Cardiac fibroblast (primary cell): ENCODE data around the gene ROBO4.
A peak's percentile ranks its signal among the peaks of the same experiment; 100 is the strongest.

Source experiments
- DNase-seq, 2 donors: peaks; one replicate each; pipeline versions ENCODE4 v3.0.0 to v3.0.0-alpha.2; 2010; ENCODE audit warnings: low read depth in 2 of 2
- H3K4me3 ChIP-seq, 2 donors: replicated peaks in 1 of 2; 1 replicate in 1 of 2; 2 replicates in 1 of 2; pipeline ENCODE4 v1.5.1; 2011; ENCODE audit warnings: low read depth in 2 of 2, low read length in 2 of 2, mild to moderate bottlenecking in 2 of 2, moderate library complexity in 1 of 2
- TF ChIP-seq, protein P1 (sequence below): IDR thresholded peaks from one replicate; pipeline ENCODE4 v1.5.1; 2011; ENCODE audit warnings: low read depth, mild to moderate bottlenecking, low read length, inconsistent platforms

Gene ROBO4

GRCh38 chr11:124886476-124886875 lies 11.2 kb downstream of the ROBO4 start:
- no peak overlapping the region for H3K4me3 ChIP-seq
- TF ChIP-seq, protein P1, sequence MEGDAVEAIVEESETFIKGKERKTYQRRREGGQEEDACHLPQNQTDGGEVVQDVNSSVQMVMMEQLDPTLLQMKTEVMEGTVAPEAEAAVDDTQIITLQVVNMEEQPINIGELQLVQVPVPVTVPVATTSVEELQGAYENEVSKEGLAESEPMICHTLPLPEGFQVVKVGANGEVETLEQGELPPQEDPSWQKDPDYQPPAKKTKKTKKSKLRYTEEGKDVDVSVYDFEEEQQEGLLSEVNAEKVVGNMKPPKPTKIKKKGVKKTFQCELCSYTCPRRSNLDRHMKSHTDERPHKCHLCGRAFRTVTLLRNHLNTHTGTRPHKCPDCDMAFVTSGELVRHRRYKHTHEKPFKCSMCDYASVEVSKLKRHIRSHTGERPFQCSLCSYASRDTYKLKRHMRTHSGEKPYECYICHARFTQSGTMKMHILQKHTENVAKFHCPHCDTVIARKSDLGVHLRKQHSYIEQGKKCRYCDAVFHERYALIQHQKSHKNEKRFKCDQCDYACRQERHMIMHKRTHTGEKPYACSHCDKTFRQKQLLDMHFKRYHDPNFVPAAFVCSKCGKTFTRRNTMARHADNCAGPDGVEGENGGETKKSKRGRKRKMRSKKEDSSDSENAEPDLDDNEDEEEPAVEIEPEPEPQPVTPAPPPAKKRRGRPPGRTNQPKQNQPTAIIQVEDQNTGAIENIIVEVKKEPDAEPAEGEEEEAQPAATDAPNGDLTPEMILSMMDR = no peak
- no peak for DNase-seq

GRCh38 chr11:124884869-124885479 lies 12.7 kb downstream of the ROBO4 start:
- no peak overlapping the region for H3K4me3 ChIP-seq
- TF ChIP-seq, protein P1 = no peak
- no peak for DNase-seq

DNA sequence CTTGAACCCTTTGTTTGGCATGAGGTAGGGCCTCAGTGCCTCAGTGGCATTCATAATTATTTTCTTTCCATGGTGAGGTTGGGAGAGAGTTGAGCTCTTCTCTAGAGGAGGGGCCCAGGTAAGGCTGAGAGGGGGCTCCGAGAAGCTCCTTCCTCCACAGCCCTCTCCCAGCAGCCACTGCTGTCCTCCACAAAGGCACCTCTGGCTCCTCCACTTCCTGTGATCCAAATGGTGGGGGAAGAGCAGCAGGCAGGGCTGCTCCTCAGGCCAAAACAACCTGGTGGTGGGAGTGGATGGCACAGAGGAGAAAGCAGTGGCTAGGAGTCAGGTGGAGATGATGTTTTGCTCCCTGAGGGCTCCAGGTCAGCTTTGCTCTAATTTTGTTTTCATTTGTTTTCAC lies 13.3 kb downstream of the ROBO4 start:
- TF ChIP-seq, protein P1 = no peak
- H3K4me3 ChIP-seq = no peak overlapping the region
- no peak for DNase-seq

DNA sequence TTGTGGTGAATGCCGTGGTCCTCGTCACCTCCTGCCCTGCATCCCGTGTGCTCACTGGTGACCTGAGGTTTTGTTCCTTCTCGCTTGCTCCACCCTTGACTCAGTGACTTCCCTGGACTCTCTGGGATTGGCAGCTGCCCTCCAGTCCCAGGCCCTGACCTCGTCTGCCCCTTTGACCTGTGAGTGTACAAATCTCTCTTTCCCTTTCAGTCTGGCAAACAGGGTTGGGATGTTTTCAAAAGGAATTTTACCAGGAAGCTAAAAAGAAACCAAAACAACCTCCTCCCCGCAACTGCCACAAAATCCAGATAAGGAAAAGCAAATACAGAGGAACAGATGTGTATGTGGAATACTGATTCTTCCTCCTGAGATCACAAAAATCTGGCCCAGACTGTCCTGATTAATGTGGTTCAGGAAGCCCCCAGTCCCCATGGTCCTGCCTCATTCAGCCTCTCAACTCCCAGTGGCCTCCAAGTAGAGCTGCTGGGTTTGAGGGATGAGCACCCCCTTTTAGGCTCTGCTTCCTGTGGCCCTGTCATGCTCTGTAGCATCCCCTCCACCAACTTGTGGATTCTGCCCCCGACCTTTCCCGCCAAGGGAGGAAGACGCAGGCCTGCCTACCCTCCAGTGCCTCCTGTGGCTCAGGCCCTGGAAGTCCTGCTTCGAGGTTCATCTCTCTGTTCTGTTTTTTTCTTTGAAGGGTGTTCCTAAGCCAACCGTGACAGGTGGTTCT lies 15.2 kb downstream of the ROBO4 start:
- DNase-seq = peak in 1 of 2 donors; percentile 44
- no peak overlapping the region for H3K4me3 ChIP-seq
- TF ChIP-seq, protein P1 = no peak

- TF ChIP-seq, protein P1 = no peak
- H3K4me3 ChIP-seq = no peak overlapping the region
- no peak for DNase-seq
Observed at GRCh38 chr11:124880958-124881357, 16.7 kb downstream of the ROBO4 start.

- H3K4me3 ChIP-seq = no peak overlapping the region
- no peak for DNase-seq
- TF ChIP-seq, protein P1 = no peak
Observed at GRCh38 chr11:124880290-124880611, 17.4 kb downstream of the ROBO4 start.
